ENCODE data around the gene PPFIBP2.

- TF ChIP-seq, protein P1, sequence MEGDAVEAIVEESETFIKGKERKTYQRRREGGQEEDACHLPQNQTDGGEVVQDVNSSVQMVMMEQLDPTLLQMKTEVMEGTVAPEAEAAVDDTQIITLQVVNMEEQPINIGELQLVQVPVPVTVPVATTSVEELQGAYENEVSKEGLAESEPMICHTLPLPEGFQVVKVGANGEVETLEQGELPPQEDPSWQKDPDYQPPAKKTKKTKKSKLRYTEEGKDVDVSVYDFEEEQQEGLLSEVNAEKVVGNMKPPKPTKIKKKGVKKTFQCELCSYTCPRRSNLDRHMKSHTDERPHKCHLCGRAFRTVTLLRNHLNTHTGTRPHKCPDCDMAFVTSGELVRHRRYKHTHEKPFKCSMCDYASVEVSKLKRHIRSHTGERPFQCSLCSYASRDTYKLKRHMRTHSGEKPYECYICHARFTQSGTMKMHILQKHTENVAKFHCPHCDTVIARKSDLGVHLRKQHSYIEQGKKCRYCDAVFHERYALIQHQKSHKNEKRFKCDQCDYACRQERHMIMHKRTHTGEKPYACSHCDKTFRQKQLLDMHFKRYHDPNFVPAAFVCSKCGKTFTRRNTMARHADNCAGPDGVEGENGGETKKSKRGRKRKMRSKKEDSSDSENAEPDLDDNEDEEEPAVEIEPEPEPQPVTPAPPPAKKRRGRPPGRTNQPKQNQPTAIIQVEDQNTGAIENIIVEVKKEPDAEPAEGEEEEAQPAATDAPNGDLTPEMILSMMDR (IDR thresholded peaks at IDR 0.05) = no peak
- no peak for TF ChIP-seq EZH2 (IDR thresholded peaks at IDR 0.05; ENCODE audit: borderline replicate concordance, insufficient read depth, low read depth, low read length, poor library complexity, severe bottlenecking)
Measured at GRCh38 chr11:7639643-7640025, 125.8 kb downstream of the PPFIBP2 start.

All from B cell (primary cell).